ENCODE results near the gene RAB3IL1.
A peak's percentile ranks its signal among the peaks of the same experiment; 100 is the strongest.

RAB3IL1 gene

GRCh38 chr11:61918251-61918937 is 1.0 kb upstream of the RAB3IL1 start:
- DNase-seq = no peak

- no peak for DNase-seq
These were observed 531 bp downstream of the RAB3IL1 start for GRCh38 chr11:61916737-61917333.

- DNase-seq = no peak
These were observed 2.7 kb downstream of the RAB3IL1 start for GRCh38 chr11:61914471-61915171.

GRCh38 chr11:61913699-61914395 is 3.5 kb downstream of the RAB3IL1 start:
- DNase-seq = no peak

- DNase-seq = no peak
These were observed 4.2 kb downstream of the RAB3IL1 start for GRCh38 chr11:61912991-61913698.

GRCh38 chr11:61912530-61912898 is 4.9 kb downstream of the RAB3IL1 start:
- no peak for DNase-seq

- DNase-seq = no peak
These were observed 5.5 kb downstream of the RAB3IL1 start for GRCh38 chr11:61911701-61912529.

GRCh38 chr11:61911128-61911700 is 6.2 kb downstream of the RAB3IL1 start:
- DNase-seq = no peak

- no peak for DNase-seq
These were observed 6.9 kb downstream of the RAB3IL1 start for GRCh38 chr11:61910187-61911127.

- DNase-seq = peak; percentile 98
These were observed 8.5 kb downstream of the RAB3IL1 start for GRCh38 chr11:61908730-61909316.

GRCh38 chr11:61907871-61908729 is 9.3 kb downstream of the RAB3IL1 start:
- no peak for DNase-seq

- no peak for DNase-seq
These were observed 10.1 kb downstream of the RAB3IL1 start for GRCh38 chr11:61907282-61907681.

GRCh38 chr11:61906522-61906909 is 10.8 kb downstream of the RAB3IL1 start:
- DNase-seq = no peak

- DNase-seq = no peak
These were observed 11.4 kb downstream of the RAB3IL1 start for GRCh38 chr11:61905801-61906521.

GRCh38 chr11:61905067-61905696 is 12.2 kb downstream of the RAB3IL1 start:
- DNase-seq = no peak

- no peak for DNase-seq
These were observed 12.8 kb downstream of the RAB3IL1 start for GRCh38 chr11:61904539-61905048.

GRCh38 chr11:61903845-61904244 is 13.5 kb downstream of the RAB3IL1 start:
- no peak for DNase-seq

GRCh38 chr11:61902313-61902712 is 15.1 kb downstream of the RAB3IL1 start:
- DNase-seq = no peak
